ENCODE data around the gene GAL3ST2. TPM values are rescaled to one million over a fixed set of nuclear protein-coding genes. Genes with fewer than 3 reads are reported as not detected.

The GAL3ST2 gene
- total RNA-seq, 6 experiments from 2014 or later = 0.17 to 0.26 (median 0.23) TPM; not detected in 2

DNA sequence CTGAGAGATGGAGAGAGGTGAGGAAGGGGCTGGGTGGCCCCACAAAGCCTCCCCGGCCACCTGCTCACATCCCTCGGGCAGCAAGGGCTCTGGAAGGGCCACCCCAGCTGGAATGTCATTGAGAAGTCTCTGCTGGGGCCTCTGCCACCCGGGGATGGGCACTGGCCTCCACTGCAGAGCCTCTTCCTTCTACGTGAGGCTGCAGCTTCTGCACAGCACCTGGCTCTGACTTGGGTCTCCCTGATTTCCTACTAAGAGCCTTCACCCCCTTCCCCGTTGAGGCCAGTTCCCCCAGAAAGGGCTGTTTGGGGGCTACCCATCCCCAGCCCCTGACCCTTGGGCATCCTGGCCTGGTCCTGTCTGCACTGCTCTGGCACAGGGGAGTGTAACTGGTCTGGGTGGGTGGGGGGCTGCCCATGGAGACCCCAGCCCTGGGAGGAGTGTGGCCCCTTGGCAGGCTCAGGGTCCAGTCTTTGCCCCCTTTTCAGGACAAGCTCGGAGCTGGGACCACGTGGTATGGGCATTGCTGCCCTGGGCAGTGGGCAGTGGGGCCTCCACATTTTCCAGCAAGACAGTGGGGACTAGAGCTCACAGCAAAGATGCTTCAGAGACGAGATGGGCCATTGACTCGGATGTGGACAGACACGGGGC lies 76.5 kb downstream of the GAL3ST2 start:
- Mint-ChIP-seq H3K4me3 (no peak overlapping the region), H3K36me3 (ENCODE audit: low read depth) (no peaks in the 10 kb centered on the region), H3K27ac (no peak overlapping the region), H3K27me3 (ENCODE audit: insufficient read depth) (peaks cover 9% of the 10 kb centered on the region), H3K4me1 (ENCODE audit: low read depth) (no peaks in the 10 kb centered on the region), H3K9me3 (no peaks in the 10 kb centered on the region)
- DNase-seq = no peak
- TF ChIP-seq, protein P1, sequence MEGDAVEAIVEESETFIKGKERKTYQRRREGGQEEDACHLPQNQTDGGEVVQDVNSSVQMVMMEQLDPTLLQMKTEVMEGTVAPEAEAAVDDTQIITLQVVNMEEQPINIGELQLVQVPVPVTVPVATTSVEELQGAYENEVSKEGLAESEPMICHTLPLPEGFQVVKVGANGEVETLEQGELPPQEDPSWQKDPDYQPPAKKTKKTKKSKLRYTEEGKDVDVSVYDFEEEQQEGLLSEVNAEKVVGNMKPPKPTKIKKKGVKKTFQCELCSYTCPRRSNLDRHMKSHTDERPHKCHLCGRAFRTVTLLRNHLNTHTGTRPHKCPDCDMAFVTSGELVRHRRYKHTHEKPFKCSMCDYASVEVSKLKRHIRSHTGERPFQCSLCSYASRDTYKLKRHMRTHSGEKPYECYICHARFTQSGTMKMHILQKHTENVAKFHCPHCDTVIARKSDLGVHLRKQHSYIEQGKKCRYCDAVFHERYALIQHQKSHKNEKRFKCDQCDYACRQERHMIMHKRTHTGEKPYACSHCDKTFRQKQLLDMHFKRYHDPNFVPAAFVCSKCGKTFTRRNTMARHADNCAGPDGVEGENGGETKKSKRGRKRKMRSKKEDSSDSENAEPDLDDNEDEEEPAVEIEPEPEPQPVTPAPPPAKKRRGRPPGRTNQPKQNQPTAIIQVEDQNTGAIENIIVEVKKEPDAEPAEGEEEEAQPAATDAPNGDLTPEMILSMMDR (IDR thresholded peaks at IDR 0.05) = no peak

Other genes with a start within 250 kb of the GAL3ST2 start
- gene BOK, start 218.1 kb upstream of the GAL3ST2 start, total RNA-seq (2021; fragmentation: NEBNext Ultra II Directional; extraction: Animal tissue kit (Norgen Biotek cat#: 25700)) = 10 to 100 TPM; 26.3 to 42.4 (median 29.1) TPM
- gene THAP4, start 139.7 kb upstream of the GAL3ST2 start, total RNA-seq (2021; fragmentation: NEBNext Ultra II Directional; extraction: Animal tissue kit (Norgen Biotek cat#: 25700)) = 10 to 100 TPM; 40.6 to 47.9 (median 43.0) TPM
- 10 to 100 TPM; 43.5 to 58.3 (median 51.9) TPM for gene ATG4B, start 139.1 kb upstream of the GAL3ST2 start, total RNA-seq (2021; fragmentation: NEBNext Ultra II Directional; extraction: Animal tissue kit (Norgen Biotek cat#: 25700))
- gene DTYMK, start 90.0 kb upstream of the GAL3ST2 start, total RNA-seq (2021; fragmentation: NEBNext Ultra II Directional; extraction: Animal tissue kit (Norgen Biotek cat#: 25700)) = 10 to 100 TPM; 56.8 to 84.2 (median 76.1) TPM
- 10 to 100 TPM; 18.7 to 20.0 (median 19.5) TPM for gene ING5, start 74.8 kb upstream of the GAL3ST2 start, total RNA-seq (2021; fragmentation: NEBNext Ultra II Directional; extraction: Animal tissue kit (Norgen Biotek cat#: 25700))
- gene D2HGDH, start 42.2 kb upstream of the GAL3ST2 start, total RNA-seq (2021; fragmentation: NEBNext Ultra II Directional; extraction: Animal tissue kit (Norgen Biotek cat#: 25700)) = 10 to 100 TPM; 14.0 to 21.6 (median 16.4) TPM
- gene NEU4, start 32.4 kb downstream of the GAL3ST2 start, total RNA-seq (2021; fragmentation: NEBNext Ultra II Directional; extraction: Animal tissue kit (Norgen Biotek cat#: 25700)) = under 1 TPM in 1 of 6 experiments, not detected in 5; 0.08 TPM
- not detected for gene PDCD1, start 82.1 kb downstream of the GAL3ST2 start, total RNA-seq (2021; fragmentation: NEBNext Ultra II Directional; extraction: Animal tissue kit (Norgen Biotek cat#: 25700))
- not detected for gene RTP5, start 92.9 kb downstream of the GAL3ST2 start, total RNA-seq (2021; fragmentation: NEBNext Ultra II Directional; extraction: Animal tissue kit (Norgen Biotek cat#: 25700))

Data from HFFc6 (cell line).